SHP77 (cell line): ENCODE results near the gene DNAI2.
A peak's percentile ranks its signal among the peaks of the same experiment; 100 is the strongest.

Source experiments
- DNase-seq, 2 experiments: peaks; one replicate each; lab custom pipeline; 2025; lab: John Stamatoyannopoulos, UW

The DNAI2 gene

GRCh38 chr17:74305865-74306654 lies 32.0 kb downstream of the DNAI2 start:
- DNase-seq, result peak; percentile 38 to 59

- no peak for DNase-seq
Measured at GRCh38 chr17:74307984-74308773, 34.1 kb downstream of the DNAI2 start.

GRCh38 chr17:74309902-74310301 lies 35.9 kb downstream of the DNAI2 start:
- no peak for DNase-seq

- DNase-seq, result no peak
Measured at GRCh38 chr17:74314877-74315276, 40.8 kb downstream of the DNAI2 start.

GRCh38 chr17:74316220-74316619 lies 42.2 kb downstream of the DNAI2 start:
- no peak for DNase-seq

- no peak for DNase-seq
Measured at GRCh38 chr17:74317071-74317470, 43.0 kb downstream of the DNAI2 start.

GRCh38 chr17:74318391-74318790 lies 44.4 kb downstream of the DNAI2 start:
- no peak for DNase-seq

GRCh38 chr17:74324521-74324920 lies 50.5 kb downstream of the DNAI2 start:
- no peak for DNase-seq

- no peak for DNase-seq
Measured at GRCh38 chr17:74325376-74325742, 51.3 kb downstream of the DNAI2 start.

GRCh38 chr17:74325743-74326379 lies 51.8 kb downstream of the DNAI2 start, which contains the start of gene KIF19:
Gene KIF19 (plus strand): TSS chr17:74326226. CDS start chr17:74326350, 124 bp downstream.
- peak; percentile 62 to 81 for DNase-seq

GRCh38 chr17:74326506-74326905 lies 52.5 kb downstream of the DNAI2 start:
- DNase-seq, result no peak

- DNase-seq, result no peak
Measured at GRCh38 chr17:74328487-74328886, 54.5 kb downstream of the DNAI2 start.

GRCh38 chr17:74329378-74329777 lies 55.3 kb downstream of the DNAI2 start:
- no peak for DNase-seq

- no peak for DNase-seq
Measured at GRCh38 chr17:74330446-74330845, 56.4 kb downstream of the DNAI2 start.

- DNase-seq, result peak; percentile 55 to 73
Measured at GRCh38 chr17:74332017-74332650, 58.1 kb downstream of the DNAI2 start.

GRCh38 chr17:74332763-74333283 lies 58.8 kb downstream of the DNAI2 start:
- peak; percentile 96 to 97 for DNase-seq

- peak in 1 of 2 experiments; percentile 47 for DNase-seq
Measured at GRCh38 chr17:74334393-74335039, 60.5 kb downstream of the DNAI2 start.

- DNase-seq, result no peak
Measured at GRCh38 chr17:74335529-74336062, 61.6 kb downstream of the DNAI2 start.

- no peak for DNase-seq
Measured at GRCh38 chr17:74336307-74336706, 62.3 kb downstream of the DNAI2 start.

- peak; percentile 60 to 67 for DNase-seq
Measured at GRCh38 chr17:74337834-74338500, 63.9 kb downstream of the DNAI2 start.
